ENCODE data around the gene MYH7. TPM values are rescaled to one million over a fixed set of nuclear protein-coding genes. Genes with fewer than 3 reads are reported as not detected.

MYH7 gene
- total RNA-seq, 4 donors from 2014 or later = 0.27 TPM; not detected in 3

DNA sequence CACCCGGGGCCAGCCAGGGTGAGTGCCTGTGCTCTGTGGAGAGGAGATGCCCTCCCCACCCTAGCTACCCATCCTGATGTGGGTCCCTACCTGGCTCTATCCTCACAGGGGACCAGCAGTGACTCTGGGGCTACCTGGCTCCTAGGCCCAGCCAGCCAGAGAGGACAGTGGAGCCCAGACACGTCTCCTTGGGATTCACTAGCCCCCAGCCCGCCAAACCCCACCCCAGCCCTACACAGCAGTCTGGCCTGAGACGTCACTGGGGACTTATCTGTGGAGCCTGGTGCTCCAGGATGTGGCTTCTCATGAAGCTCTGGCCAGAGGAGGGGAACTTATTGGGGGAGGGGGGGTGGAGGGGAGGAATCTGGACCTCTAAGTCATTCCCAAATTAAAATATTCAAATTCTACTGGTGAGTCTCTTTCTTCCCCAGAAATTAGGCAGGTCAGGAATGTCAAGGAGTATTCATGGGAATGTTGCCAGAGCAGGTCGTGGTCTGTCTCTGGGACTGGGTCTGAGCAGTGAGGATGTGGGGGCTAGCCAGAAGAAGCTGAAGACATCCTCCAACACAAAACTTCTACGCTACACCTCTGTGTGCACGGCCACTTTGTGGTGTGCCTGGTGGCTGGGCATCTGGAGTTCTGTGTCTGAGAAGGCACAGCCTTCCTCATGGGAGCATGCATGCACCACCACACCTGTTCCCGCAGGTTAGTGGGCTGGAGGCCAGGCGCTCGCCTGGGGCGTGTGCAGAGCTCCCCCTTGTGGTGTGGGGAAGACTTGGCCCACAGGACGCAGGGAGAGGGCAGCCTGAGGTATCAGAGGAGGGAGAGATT lies 55.9 kb downstream of the MYH7 start:
- no peak overlapping the region for H3K4me3 ChIP-seq (replicated peaks in 1 of 3)
- H3K36me3 ChIP-seq = no peaks in the 10 kb centered on the region
- 30 to 34% methylated on average over 11 to 12 of the region's 12 CpGs for WGBS, 2 donors
- TF ChIP-seq POLR2A (IDR thresholded peaks at IDR 0.05) = no peak
- TF ChIP-seq, protein P1, sequence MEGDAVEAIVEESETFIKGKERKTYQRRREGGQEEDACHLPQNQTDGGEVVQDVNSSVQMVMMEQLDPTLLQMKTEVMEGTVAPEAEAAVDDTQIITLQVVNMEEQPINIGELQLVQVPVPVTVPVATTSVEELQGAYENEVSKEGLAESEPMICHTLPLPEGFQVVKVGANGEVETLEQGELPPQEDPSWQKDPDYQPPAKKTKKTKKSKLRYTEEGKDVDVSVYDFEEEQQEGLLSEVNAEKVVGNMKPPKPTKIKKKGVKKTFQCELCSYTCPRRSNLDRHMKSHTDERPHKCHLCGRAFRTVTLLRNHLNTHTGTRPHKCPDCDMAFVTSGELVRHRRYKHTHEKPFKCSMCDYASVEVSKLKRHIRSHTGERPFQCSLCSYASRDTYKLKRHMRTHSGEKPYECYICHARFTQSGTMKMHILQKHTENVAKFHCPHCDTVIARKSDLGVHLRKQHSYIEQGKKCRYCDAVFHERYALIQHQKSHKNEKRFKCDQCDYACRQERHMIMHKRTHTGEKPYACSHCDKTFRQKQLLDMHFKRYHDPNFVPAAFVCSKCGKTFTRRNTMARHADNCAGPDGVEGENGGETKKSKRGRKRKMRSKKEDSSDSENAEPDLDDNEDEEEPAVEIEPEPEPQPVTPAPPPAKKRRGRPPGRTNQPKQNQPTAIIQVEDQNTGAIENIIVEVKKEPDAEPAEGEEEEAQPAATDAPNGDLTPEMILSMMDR (IDR thresholded peaks at IDR 0.05) = peak; percentile 74 to 97 (median 90)
- H3K27ac ChIP-seq = no peak overlapping the region
- no peaks in the 10 kb centered on the region for H3K4me1 ChIP-seq
- no peaks in the 10 kb centered on the region for H3K9me3 ChIP-seq
- H3K27me3 ChIP-seq = no peaks in the 10 kb centered on the region
- peak; percentile 78 to 83 for DNase-seq
- intact Hi-C loops (cut with DNase I) = loop anchor here (2.0 to 10.0 kb wide), 3 partner anchors 53 to 265 kb away; partner anchors contain the start of gene CEBPE

DNA sequence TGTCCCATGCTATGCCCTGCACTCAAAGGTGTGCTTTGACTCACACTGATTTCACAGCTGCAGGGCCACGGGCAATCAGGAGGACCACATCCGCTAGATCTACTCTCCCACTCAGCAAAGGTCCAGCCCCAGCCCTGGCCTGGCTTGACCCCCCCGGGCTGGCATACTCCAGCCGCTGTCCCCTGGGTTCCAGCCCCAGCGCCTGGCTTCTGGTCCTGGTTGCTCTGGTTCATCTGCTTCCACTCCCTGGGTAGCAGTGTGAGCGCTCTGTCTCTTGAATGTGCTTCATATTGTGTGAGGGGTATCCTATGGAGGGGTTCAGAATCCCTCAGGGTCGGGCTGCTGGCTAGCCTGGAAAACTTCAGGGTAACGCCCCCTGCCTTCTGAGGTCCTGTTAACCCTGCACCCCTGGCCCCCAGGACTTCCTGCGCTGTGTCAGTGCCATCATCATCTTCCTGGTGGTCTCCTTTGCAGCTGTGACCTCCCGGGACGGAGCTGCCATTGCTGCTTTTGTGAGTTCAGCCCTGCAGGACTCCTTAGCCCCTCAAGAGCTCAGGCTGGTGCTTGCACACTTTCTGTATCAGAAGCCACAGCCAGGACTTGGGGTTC lies 56.7 kb downstream of the MYH7 start:
- H3K27me3 ChIP-seq = no peaks in the 10 kb centered on the region
- DNase-seq = no peak
- H3K9me3 ChIP-seq = no peaks in the 10 kb centered on the region
- H3K4me3 ChIP-seq (replicated peaks in 1 of 3) = no peak overlapping the region
- intact Hi-C loops (cut with DNase I) = loop anchor here (5.0 kb wide), 1 partner anchor 116 kb away; no protein-coding TSS in a partner anchor
- WGBS, 2 donors = 76 to 83% methylated on average over 9 to 11 of the region's 11 CpGs
- H3K4me1 ChIP-seq = no peaks in the 10 kb centered on the region
- no peak for TF ChIP-seq POLR2A (IDR thresholded peaks at IDR 0.05)
- H3K36me3 ChIP-seq = no peaks in the 10 kb centered on the region
- no peak overlapping the region for H3K27ac ChIP-seq

DNA sequence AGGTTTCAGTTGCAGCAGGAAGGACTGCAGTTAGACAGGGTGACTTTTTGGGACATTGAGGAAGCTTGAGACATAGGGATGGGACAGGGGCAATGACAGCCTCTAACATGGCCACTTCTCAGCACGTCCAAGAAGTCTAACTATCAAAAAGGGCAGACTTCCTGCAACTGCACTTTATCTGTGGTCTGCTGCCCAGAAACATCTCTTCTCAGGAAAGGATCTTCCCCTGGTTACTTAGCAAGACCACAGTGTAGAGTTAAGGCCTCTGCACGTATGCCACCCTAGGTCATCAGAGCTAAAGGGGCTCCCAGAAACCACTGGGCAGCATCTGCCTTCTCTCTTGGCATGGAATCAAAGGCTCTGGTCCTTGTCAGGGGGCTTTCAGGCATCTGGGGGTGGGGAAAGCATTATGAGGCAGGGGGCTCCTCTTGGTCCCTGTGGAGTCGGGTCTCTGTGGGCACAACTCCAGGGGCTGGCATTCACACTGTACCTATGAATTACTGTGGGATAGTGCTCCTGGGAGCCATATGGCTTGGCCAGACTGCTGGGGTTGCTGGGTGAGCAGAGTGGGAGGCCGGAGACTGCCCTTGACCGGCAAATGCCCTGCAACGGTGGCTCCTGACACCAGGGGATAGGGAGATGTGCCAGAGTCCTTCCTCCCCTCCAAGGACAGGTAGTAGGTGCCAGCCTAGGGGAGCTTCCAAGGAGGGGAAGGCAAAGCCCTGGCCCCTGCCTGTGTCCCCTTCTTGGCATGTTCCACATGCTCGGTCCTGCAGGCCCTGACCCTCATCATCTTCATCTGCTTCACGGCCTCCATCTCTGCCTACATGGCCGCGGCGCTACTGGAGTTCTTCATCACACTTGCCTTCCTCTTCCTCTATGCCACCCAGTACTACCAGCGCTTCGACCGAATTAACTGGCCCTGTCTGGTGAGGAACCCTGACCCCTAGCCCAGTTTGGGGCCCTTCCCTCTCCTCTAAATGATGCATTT lies 57.6 kb downstream of the MYH7 start:
- intact Hi-C loops (cut with DNase I) = loop anchor here (5.0 kb wide), 1 partner anchor 116 kb away; no protein-coding TSS in a partner anchor
- 83 to 90% methylated on average over 14 of the region's 14 CpGs for WGBS, 2 donors
- Histone ChIP-seq H3K4me1 (no peaks in the 10 kb centered on the region), H3K27ac (no peak overlapping the region), H3K36me3 (no peaks in the 10 kb centered on the region), H3K9me3 (no peaks in the 10 kb centered on the region), H3K4me3 (replicated peaks in 1 of 3) (no peak overlapping the region), H3K27me3 (no peaks in the 10 kb centered on the region)
- TF ChIP-seq, protein P1 (IDR thresholded peaks at IDR 0.05) = no peak
- TF ChIP-seq POLR2A (IDR thresholded peaks at IDR 0.05) = no peak
- no peak for DNase-seq

DNA sequence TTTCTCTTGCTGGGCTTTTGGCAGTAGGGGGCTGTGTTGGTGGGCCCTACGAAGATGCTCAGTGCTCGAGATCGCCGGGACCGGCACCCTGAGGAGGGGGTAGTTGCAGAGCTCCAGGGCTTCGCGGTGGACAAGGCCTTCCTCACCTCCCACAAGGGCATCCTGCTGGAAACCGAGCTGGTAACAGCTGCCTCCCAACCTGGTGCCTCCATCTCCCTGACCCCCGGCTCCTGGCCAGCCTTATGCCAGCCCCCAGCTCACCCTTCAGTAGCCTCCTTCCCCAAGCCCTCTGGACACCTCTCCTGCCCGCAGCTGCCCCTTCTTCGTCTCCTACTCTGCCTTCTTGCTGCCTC lies 58.3 kb downstream of the MYH7 start:
- Histone ChIP-seq H3K4me3 (replicated peaks in 1 of 3) (no peak overlapping the region), H3K36me3 (no peaks in the 10 kb centered on the region), H3K27ac (no peak overlapping the region), H3K27me3 (no peaks in the 10 kb centered on the region), H3K9me3 (no peaks in the 10 kb centered on the region), H3K4me1 (no peaks in the 10 kb centered on the region)
- TF ChIP-seq POLR2A (IDR thresholded peaks at IDR 0.05) = no peak
- TF ChIP-seq, protein P1 (IDR thresholded peaks at IDR 0.05) = no peak
- 53 to 64% methylated on average over 11 of the region's 11 CpGs for WGBS, 2 donors
- intact Hi-C loops (cut with DNase I) = loop anchor here (5.0 kb wide), 1 partner anchor 115 kb away; no protein-coding TSS in a partner anchor
- no peak for DNase-seq

Measured in thyroid gland (tissue), 4 donors.